C4-2B (cell line): ENCODE measurements around the gene EFNA5.

Source experiments
- H3K27ac ChIP-seq: fragments of 450-650 bp; 2 replicates; pipeline ENCODE4 v1.5.1; 2017
- ZFX ChIP-seq: fragments of 450-650 bp; IDR thresholded peaks from 2 replicates; pipeline ENCODE4 v1.6.1; 2017
- TF ChIP-seq, protein P1 (sequence below): fragments of 450-650 bp; conservative IDR thresholded peaks from 2 replicates; pipeline ENCODE4 v1.5.1; 2017; ENCODE audit warnings: mild to moderate bottlenecking

EFNA5 gene

DNA sequence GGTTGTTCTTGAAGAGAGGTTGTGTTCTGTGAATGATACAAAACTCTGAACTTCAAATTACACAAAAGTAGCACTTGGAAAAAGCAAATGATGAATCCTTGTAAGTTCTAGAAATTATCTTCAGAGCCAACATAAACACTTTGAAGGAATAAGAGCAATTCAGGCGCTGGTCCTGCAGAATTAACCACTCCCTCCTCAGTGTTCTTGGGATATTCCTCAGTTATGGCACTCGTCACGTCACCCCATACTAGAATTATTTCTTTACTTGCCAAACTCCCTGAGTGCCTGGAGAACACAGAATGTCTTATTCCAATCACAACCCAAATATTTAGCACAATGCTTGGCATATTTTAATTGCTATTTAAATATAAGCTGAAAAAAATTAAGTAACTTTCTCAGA is 126.3 kb downstream of the EFNA5 start:
- H3K27ac ChIP-seq: no peak overlapping the region
- no peak for TF ChIP-seq ZFX
- TF ChIP-seq, protein P1, sequence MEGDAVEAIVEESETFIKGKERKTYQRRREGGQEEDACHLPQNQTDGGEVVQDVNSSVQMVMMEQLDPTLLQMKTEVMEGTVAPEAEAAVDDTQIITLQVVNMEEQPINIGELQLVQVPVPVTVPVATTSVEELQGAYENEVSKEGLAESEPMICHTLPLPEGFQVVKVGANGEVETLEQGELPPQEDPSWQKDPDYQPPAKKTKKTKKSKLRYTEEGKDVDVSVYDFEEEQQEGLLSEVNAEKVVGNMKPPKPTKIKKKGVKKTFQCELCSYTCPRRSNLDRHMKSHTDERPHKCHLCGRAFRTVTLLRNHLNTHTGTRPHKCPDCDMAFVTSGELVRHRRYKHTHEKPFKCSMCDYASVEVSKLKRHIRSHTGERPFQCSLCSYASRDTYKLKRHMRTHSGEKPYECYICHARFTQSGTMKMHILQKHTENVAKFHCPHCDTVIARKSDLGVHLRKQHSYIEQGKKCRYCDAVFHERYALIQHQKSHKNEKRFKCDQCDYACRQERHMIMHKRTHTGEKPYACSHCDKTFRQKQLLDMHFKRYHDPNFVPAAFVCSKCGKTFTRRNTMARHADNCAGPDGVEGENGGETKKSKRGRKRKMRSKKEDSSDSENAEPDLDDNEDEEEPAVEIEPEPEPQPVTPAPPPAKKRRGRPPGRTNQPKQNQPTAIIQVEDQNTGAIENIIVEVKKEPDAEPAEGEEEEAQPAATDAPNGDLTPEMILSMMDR: no peak

DNA sequence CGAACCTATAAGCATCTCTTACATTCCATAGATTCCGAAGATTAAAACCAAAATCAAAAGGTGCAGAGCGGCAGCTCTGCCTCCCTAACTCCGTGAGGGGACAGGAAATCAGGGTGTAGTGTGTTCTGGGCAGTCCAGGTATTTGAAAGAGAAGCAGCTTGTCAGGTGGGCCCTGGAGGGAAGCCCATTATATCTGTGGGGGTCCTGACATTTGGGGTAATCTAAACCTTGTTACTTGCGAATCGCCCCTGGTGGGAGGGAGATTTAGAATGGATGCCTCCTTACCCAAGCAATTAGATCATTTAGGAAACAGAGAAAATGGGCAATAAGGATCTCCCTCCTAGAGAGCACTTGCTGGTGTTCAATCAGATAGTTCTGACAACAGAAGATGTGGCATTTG is 126.9 kb downstream of the EFNA5 start:
- no peak for TF ChIP-seq ZFX
- TF ChIP-seq, protein P1: no peak
- H3K27ac ChIP-seq: no peak overlapping the region

DNA sequence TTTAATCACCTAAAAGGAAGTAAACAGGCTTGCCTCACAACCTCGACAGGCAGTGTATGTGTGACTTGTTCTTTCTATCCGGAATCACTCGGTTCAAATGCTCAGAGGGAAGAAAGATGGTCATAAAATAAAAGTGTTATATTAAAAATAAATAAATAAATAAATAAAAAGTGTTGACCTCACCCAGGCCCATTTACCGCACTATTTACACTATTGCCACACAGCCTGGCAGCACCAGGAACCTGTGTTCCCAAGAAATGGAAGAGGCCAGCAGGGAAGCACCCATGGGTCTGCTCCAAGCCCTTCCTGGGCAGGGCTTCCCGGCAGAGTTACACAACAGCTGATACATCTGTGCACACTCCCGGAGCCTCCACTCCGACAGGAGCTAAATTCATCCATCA is 127.9 kb downstream of the EFNA5 start:
- no peak overlapping the region for H3K27ac ChIP-seq
- TF ChIP-seq, protein P1: no peak
- TF ChIP-seq ZFX: no peak

DNA sequence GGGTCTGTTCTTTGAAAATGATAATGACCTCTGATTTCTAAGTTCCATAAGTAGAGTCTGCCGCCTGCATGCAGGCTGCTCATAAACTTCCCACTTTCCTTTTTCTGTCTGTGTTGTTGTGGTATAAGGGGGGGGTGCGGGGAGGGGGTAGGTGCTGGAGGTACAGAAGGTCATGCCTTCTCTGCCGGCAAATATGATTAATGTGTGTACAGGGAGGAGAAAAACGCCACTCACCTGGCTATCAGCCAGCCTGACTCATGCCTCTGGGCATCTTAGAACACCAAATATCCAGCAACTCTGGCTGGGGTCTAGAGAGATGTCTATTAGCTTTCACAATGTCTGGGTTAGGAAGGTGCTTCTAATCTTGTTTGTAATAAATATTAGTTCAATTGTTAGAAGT is 128.3 kb downstream of the EFNA5 start:
- no peak for TF ChIP-seq ZFX
- TF ChIP-seq, protein P1: no peak
- no peak overlapping the region for H3K27ac ChIP-seq

DNA sequence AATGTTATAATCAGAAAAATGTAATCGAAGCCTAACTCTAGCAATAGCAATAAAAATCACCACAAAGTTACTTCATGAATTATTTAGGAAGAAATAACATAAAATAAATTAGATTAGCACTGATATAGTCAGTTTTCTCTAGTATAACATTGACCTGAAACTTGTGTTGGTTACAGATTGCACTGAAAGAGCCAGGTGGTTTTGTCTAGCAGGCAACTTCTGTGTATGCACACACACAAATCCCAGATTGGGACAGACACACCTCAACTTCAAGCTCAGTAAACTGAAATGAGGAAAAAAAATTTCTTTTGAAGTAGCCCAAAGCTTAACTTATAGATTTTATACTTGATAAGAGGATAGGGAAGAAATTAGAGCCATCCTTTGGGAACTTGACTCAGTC is 129.3 kb downstream of the EFNA5 start:
- TF ChIP-seq, protein P1: no peak
- TF ChIP-seq ZFX: no peak
- H3K27ac ChIP-seq: no peak overlapping the region

DNA sequence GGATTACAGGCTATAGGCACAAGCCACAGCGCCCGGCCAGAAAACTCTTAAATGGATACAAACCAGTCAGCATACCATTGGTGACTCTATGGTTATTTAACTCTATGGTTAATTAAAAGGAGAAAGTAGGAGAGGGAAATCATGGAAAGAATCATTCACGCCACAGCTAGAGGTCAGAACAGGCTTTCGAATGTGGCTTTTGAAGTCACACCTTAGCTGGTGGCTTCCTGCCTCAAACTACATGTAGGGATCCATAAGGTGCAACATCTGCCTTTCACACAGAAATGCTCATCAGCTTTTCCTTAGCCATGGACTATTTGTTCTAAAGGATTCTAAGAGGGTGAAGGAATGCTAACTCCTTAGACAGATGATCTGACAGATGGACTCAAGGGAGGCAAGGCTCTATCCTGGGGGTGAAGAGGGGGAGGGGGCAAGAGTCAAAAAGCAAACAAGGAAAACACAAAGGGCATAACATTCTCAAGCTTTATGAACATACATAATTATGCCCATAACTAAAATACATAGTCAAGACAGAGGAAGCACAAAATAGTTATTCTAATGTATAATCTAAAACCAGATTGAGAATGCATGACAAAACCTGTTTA is 130.9 kb downstream of the EFNA5 start:
- no peak overlapping the region for H3K27ac ChIP-seq
- TF ChIP-seq ZFX: no peak
- TF ChIP-seq, protein P1: no peak

DNA sequence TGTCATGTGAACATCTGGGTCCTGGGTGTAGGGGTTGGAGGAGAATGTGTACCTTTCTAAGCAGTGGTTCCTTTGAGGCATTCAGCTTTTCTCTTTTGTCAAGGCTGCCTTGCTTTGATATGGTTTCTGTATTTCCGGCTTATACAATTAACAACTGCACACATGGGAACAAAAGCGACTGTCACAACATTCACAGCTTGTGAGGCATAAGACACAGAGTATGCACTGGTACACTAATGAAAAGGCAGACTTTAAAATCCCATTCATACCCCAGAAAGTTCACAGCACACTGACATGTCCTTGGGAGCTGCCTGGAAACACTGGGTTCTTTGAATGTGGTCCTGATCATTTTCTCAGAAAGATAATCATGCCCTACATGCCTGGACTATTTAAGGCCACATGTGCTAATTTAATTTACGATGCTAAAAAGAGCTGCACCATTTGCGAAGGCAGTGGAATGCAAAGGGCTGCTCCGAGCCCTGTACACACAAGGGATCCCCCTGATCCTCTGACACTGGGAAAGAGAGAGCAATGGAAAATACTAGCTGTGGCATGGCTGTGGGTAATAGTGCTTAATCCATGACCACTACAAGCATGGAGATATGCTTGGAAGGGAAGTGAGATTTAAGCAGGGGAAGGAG is 131.8 kb downstream of the EFNA5 start:
- no peak overlapping the region for H3K27ac ChIP-seq
- TF ChIP-seq, protein P1: no peak
- TF ChIP-seq ZFX: no peak
